SK-N-MC (cell line): Measurements from ENCODE around the gene PDCL3.

Experiments
- EZH2 ChIP-seq: fragments of 200-600 bp; sonication (generic); IDR thresholded peaks from one replicate; pipeline ENCODE4 v1.6.1; 2017; ENCODE audit warnings: antibody characterized with exemption
- POLR2AphosphoS5 ChIP-seq: IDR thresholded peaks from 2 replicates; pipeline ENCODE4 v1.6.1; 2012; ENCODE audit warnings: mild to moderate bottlenecking, low read depth, low read length, borderline replicate concordance

DNA sequence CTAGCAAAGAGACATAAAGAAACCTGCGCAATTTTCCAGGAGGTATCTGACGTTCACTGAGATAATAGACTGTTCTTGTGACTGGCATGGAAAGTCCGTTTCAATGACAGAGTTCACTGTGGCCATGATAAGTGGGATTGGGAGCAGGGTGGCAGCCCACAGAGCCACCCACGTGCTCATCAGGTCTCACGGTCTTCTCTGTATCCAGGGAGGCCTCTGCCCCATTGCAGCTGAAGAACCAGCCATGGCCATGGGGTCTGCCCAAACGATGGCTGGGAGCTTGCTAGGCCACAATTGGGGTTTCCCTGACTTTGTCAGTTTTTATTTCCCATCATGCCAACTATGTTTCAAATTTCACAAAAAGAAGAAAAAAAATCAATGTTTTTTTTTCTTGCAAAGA lies 57.2 kb downstream of the PDCL3 start:
- no peak for TF ChIP-seq POLR2AphosphoS5
- no peak for TF ChIP-seq EZH2
